Retina (tissue), 1 donor: ENCODE data around the gene RAET1G.

Source experiments
- DNase-seq: peaks from one replicate; pipeline ENCODE4 v3.0.0-alpha.2; 2016

The RAET1G gene

GRCh38 chr6:149891259-149891658 lies 31.7 kb downstream of the RAET1G start:
- no peak for DNase-seq

GRCh38 chr6:149890629-149891045 lies 32.3 kb downstream of the RAET1G start:
- DNase-seq = no peak

- DNase-seq = no peak
Measured at GRCh38 chr6:149889326-149889725, 33.6 kb downstream of the RAET1G start.

- no peak for DNase-seq
Measured at GRCh38 chr6:149888659-149889058, 34.3 kb downstream of the RAET1G start.

- no peak for DNase-seq
Measured at GRCh38 chr6:149888093-149888492, 34.8 kb downstream of the RAET1G start.

- no peak for DNase-seq
Measured at GRCh38 chr6:149887343-149887742, 35.6 kb downstream of the RAET1G start.

GRCh38 chr6:149885888-149886287 lies 37.0 kb downstream of the RAET1G start:
- no peak for DNase-seq

- no peak for DNase-seq
Measured at GRCh38 chr6:149884617-149885016, 38.3 kb downstream of the RAET1G start.

- DNase-seq = no peak
Measured at GRCh38 chr6:149884215-149884614, 38.7 kb downstream of the RAET1G start.

GRCh38 chr6:149881860-149882259 lies 41.1 kb downstream of the RAET1G start:
- no peak for DNase-seq

- DNase-seq = no peak
Measured at GRCh38 chr6:149881066-149881766, 41.7 kb downstream of the RAET1G start.

GRCh38 chr6:149877659-149878058 lies 45.3 kb downstream of the RAET1G start:
- DNase-seq = no peak

- no peak for DNase-seq
Measured at GRCh38 chr6:149876241-149876933, 46.5 kb downstream of the RAET1G start.

GRCh38 chr6:149872233-149872632 lies 50.7 kb downstream of the RAET1G start:
- DNase-seq = no peak

- DNase-seq = no peak
Measured at GRCh38 chr6:149871182-149871581, 51.7 kb downstream of the RAET1G start.

GRCh38 chr6:149869275-149869892 lies 53.5 kb downstream of the RAET1G start:
- no peak for DNase-seq

GRCh38 chr6:149867876-149868640 lies 54.9 kb downstream of the RAET1G start:
- DNase-seq = no peak
